ENCODE data around the gene OR4K15.
"Not testable (repeated sequence)": the region's sequence is repeated elsewhere in the genome, so short reads cannot be mapped to it uniquely, and the experiment has no call there.

Gene OR4K15

GRCh38 chr14:19949218-19949617 lies 26.2 kb upstream of the OR4K15 start:
- H3K9ac ChIP-seq, result no peak overlapping the region
- no peaks in the 10 kb centered on the region for H3K9me3 ChIP-seq (ENCODE audit: control insufficient read depth, low read length)
- no peaks in the 10 kb centered on the region for H3K27me3 ChIP-seq (ENCODE audit: control insufficient read depth, insufficient read depth, low read length)
- no peak overlapping the region for H3K4me2 ChIP-seq (ENCODE audit: low read length)
- H3K79me2 ChIP-seq, result no peaks in the 10 kb centered on the region
- no peak overlapping the region for H2AFZ ChIP-seq
- no peaks in the 10 kb centered on the region for H3K4me1 ChIP-seq
- no peak overlapping the region for H3K27ac ChIP-seq
- H3K4me3 ChIP-seq (ENCODE audit: low read depth, low read length), result no peak overlapping the region
- no peaks in the 10 kb centered on the region for H3K36me3 ChIP-seq (ENCODE audit: control insufficient read depth, insufficient read depth, low read length)
- TF ChIP-seq, protein P1, sequence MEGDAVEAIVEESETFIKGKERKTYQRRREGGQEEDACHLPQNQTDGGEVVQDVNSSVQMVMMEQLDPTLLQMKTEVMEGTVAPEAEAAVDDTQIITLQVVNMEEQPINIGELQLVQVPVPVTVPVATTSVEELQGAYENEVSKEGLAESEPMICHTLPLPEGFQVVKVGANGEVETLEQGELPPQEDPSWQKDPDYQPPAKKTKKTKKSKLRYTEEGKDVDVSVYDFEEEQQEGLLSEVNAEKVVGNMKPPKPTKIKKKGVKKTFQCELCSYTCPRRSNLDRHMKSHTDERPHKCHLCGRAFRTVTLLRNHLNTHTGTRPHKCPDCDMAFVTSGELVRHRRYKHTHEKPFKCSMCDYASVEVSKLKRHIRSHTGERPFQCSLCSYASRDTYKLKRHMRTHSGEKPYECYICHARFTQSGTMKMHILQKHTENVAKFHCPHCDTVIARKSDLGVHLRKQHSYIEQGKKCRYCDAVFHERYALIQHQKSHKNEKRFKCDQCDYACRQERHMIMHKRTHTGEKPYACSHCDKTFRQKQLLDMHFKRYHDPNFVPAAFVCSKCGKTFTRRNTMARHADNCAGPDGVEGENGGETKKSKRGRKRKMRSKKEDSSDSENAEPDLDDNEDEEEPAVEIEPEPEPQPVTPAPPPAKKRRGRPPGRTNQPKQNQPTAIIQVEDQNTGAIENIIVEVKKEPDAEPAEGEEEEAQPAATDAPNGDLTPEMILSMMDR (IDR thresholded peaks at IDR 0.05), result no peak

GRCh38 chr14:19969735-19970134 lies 5.7 kb upstream of the OR4K15 start:
- H3K36me3 ChIP-seq (ENCODE audit: control insufficient read depth, insufficient read depth, low read length); H3K27ac ChIP-seq; H2AFZ ChIP-seq; H3K4me2 ChIP-seq (ENCODE audit: low read length); H3K4me1 ChIP-seq; H3K9ac ChIP-seq; H3K9me3 ChIP-seq (ENCODE audit: control insufficient read depth, low read length); H3K79me2 ChIP-seq; H3K4me3 ChIP-seq (ENCODE audit: low read depth, low read length); H3K27me3 ChIP-seq (ENCODE audit: control insufficient read depth, insufficient read depth, low read length): not testable (repeated sequence)

DNA sequence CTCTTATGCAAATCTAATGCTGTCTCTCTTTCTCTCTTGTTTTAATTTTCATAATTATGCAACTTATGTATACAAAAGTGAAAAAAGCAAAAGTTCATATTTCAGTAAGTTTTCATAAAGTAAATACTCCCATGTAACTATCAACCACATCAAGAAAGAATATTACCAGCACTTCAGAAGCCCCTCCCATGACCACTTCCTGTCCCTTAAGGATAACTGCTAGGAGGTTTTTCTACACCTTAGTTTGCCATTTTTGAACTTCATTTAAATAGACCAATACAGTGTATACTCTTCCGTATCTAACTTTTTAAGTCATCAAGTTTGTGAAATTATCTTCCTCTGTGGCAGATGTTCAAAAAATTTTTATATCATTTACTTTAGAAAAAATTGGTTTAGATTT lies 547 bp upstream of the OR4K15 start:
- Histone ChIP-seq H3K36me3 (ENCODE audit: control insufficient read depth, insufficient read depth, low read length) (no peaks in the 10 kb centered on the region), H3K9me3 (ENCODE audit: control insufficient read depth, low read length) (no peaks in the 10 kb centered on the region), H3K79me2 (no peaks in the 10 kb centered on the region), H3K4me3 (ENCODE audit: low read depth, low read length) (no peak overlapping the region), H2AFZ (no peak overlapping the region), H3K4me1 (no peaks in the 10 kb centered on the region), H3K9ac (no peak overlapping the region), H3K27me3 (ENCODE audit: control insufficient read depth, insufficient read depth, low read length) (no peaks in the 10 kb centered on the region), H3K27ac (no peak overlapping the region), H3K4me2 (ENCODE audit: low read length) (no peak overlapping the region)
- TF ChIP-seq, protein P1 (IDR thresholded peaks at IDR 0.05), result no peak

DNA sequence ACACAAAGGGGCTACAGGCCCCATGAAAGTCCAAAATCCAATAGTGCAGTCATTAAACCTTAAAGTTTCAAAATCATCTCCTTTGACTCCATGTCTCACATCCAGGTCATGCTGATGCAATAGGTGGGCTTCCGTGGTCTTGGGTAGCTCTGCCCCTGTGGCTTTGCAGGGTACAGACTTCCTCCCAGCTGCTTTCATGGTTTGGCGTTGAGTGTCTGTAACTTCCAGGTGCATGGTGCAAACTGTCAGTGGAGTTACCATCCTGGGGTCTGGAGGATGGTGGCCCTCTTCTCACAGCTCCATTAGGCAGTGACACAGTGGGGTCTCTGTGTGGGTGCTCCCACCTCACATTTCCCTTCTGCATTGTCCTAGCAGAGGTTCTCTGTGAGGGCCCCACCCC lies 18.0 kb downstream of the OR4K15 start:
- Histone ChIP-seq H3K9ac (no peak overlapping the region), H3K4me1 (no peaks in the 10 kb centered on the region), H2AFZ (no peak overlapping the region), H3K27me3 (ENCODE audit: control insufficient read depth, insufficient read depth, low read length) (no peaks in the 10 kb centered on the region), H3K36me3 (ENCODE audit: control insufficient read depth, insufficient read depth, low read length) (no peaks in the 10 kb centered on the region), H3K4me3 (ENCODE audit: low read depth, low read length) (no peak overlapping the region), H3K79me2 (no peaks in the 10 kb centered on the region), H3K27ac (no peak overlapping the region), H3K4me2 (ENCODE audit: low read length) (no peak overlapping the region), H3K9me3 (ENCODE audit: control insufficient read depth, low read length) (no peaks in the 10 kb centered on the region)
- TF ChIP-seq, protein P1 (IDR thresholded peaks at IDR 0.05), result no peak

DNA sequence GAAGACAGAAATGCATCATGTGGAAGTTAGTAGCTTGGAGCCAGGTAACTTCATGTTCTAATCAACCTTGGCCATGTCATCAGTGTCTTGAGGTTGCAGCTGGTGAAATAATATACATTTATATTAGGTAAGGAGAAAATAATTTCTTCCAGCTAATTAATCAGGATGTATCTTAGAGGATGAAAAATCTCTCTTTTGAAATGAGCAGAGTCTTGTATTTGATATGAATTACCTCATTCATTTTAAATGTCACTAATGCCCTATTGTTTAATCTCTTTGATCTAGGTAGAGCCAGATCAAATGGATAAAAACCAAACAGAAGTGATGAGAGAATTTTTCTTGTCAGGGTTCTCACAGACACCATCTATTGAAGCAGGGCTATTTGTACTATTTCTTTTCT lies 26.5 kb downstream of the OR4K15 start, which contains the start of gene OR4Q2:
Gene OR4Q2, plus strand, starts transcription at position 301 of the 400 bp plus-strand sequence.
- no peak within 1 kb of the TSS for H3K27ac ChIP-seq
- no peaks in the 10 kb centered on the region for H3K9me3 ChIP-seq (ENCODE audit: control insufficient read depth, low read length)
- no peak within 1 kb of the TSS for H3K4me3 ChIP-seq (ENCODE audit: low read depth, low read length)
- TF ChIP-seq, protein P1 (IDR thresholded peaks at IDR 0.05), result no peak
- no peak within 1 kb of the TSS for H2AFZ ChIP-seq
- no peaks in the 10 kb centered on the region for H3K36me3 ChIP-seq (ENCODE audit: control insufficient read depth, insufficient read depth, low read length)
- H3K27me3 ChIP-seq (ENCODE audit: control insufficient read depth, insufficient read depth, low read length), result no peaks in the 10 kb centered on the region
- no peak within 1 kb of the TSS for H3K4me2 ChIP-seq (ENCODE audit: low read length)
- H3K79me2 ChIP-seq, result no peaks in the 10 kb centered on the region
- H3K9ac ChIP-seq, result no peak within 1 kb of the TSS
- H3K4me1 ChIP-seq, result no peaks in the 10 kb centered on the region
